CD14-positive monocyte (primary cell): Measurements from ENCODE around the gene MINK1. TPM values are rescaled to one million over a fixed set of nuclear protein-coding genes. Genes with fewer than 3 reads are reported as not detected.

Experiments
- DNase-seq, 3 donors: peaks; one replicate each; pipeline ENCODE4 v3.0.0-alpha.2; 2011 to 2022
- H2AFZ ChIP-seq: 2 replicates; pipeline ENCODE4 v1.6.0; 2012; ENCODE audit warnings: mild to moderate bottlenecking, low read depth, low read length, inconsistent platforms; ENCODE audit not compliant: insufficient read depth, poor library complexity, severe bottlenecking
- H3K27ac ChIP-seq, 2 donors: 1 replicate in 1 of 2; 2 replicates in 1 of 2; pipeline ENCODE4 v1.5.1; 2012 to 2013; ENCODE audit warnings: low read length in 2 of 2, control low read depth in 1 of 2, inconsistent platforms in 1 of 2, low read depth in 1 of 2, mild to moderate bottlenecking in 1 of 2
- H3K27me3 ChIP-seq, 2 donors: one replicate each; pipeline versions ENCODE4 v1.6.0 to v1.6.1; 2011 to 2013; ENCODE audit warnings: low read length in 2 of 2; ENCODE audit not compliant: control insufficient read depth in 2 of 2, insufficient read depth in 2 of 2
- H3K36me3 ChIP-seq, 2 donors: replicated peaks in 1 of 2; 1 replicate in 1 of 2; 2 replicates in 1 of 2; pipeline versions ENCODE4 v1.5.1 to v1.6.1; 2012 to 2013; ENCODE audit warnings: low read length in 2 of 2, control low read depth in 1 of 2, inconsistent platforms in 1 of 2, mild to moderate bottlenecking in 1 of 2; ENCODE audit not compliant: insufficient read depth in 2 of 2, control insufficient read depth in 1 of 2
- H3K4me1 ChIP-seq, 2 donors: 1 replicate in 1 of 2; 2 replicates in 1 of 2; pipeline versions ENCODE4 v1.5.1 to v1.6.1; 2012 to 2013; ENCODE audit warnings: low read length in 2 of 2, control low read depth in 1 of 2, inconsistent platforms in 1 of 2, mild to moderate bottlenecking in 1 of 2, moderate library complexity in 1 of 2; ENCODE audit not compliant: insufficient read depth in 2 of 2, control insufficient read depth in 1 of 2
- H3K4me2 ChIP-seq: replicated peaks from 2 replicates; pipeline ENCODE3; 2012; ENCODE audit warnings: low read length, moderate library complexity, mild to moderate bottlenecking; ENCODE audit not compliant: poor library complexity, severe bottlenecking; ENCODE audit errors: extremely low read depth
- H3K4me3 ChIP-seq, 3 experiments: fragments of 200-600 bp in 1 of 3; sonication (generic) in 1 of 3; replicated peaks in 1 of 3; 1 replicate in 2 of 3; 2 replicates in 1 of 3; pipeline ENCODE4 v1.5.1; 2011 to 2013; ENCODE audit warnings: low read length in 3 of 3, mild to moderate bottlenecking in 3 of 3, control low read depth in 2 of 3, low read depth in 2 of 3, inconsistent platforms in 1 of 3, moderate library complexity in 1 of 3
- H3K79me2 ChIP-seq: 2 replicates; pipeline ENCODE4 v1.6.0; 2012; ENCODE audit warnings: mild to moderate bottlenecking, control low read depth, inconsistent platforms, low read length, moderate library complexity; ENCODE audit not compliant: insufficient read depth
- H3K9ac ChIP-seq: 2 replicates; pipeline ENCODE4 v1.6.0; 2017; ENCODE audit warnings: low read length, mild to moderate bottlenecking; ENCODE audit not compliant: insufficient read depth, poor library complexity, severe bottlenecking
- H3K9me3 ChIP-seq, 2 donors: replicated peaks in 1 of 2; 1 replicate in 1 of 2; 2 replicates in 1 of 2; pipeline versions ENCODE4 v1.5.1 to v1.6.1; 2012 to 2013; ENCODE audit warnings: low read length in 2 of 2, control low read depth in 1 of 2; ENCODE audit not compliant: control insufficient read depth in 1 of 2, insufficient read depth in 1 of 2
- H4K20me1 ChIP-seq: 2 replicates; pipeline ENCODE4 v1.6.0; 2012; ENCODE audit warnings: mild to moderate bottlenecking, low read length, control low read depth, moderate library complexity; ENCODE audit not compliant: insufficient read depth
- H3K27ac Mint-ChIP-seq, 7 donors: one replicate each; pipeline ENCODE4 v1.8.0; 2020; ENCODE audit warnings: mild to moderate bottlenecking in 7 of 7, mixed read lengths in 7 of 7, moderate library complexity in 6 of 7, inconsistent platforms in 2 of 7
- H3K27me3 Mint-ChIP-seq, 3 donors: one replicate each; pipeline ENCODE4 v1.8.0; 2021 to 2022; ENCODE audit warnings: low read depth in 3 of 3, mild to moderate bottlenecking in 3 of 3, mixed read lengths in 3 of 3, moderate library complexity in 3 of 3, inconsistent platforms in 1 of 3
- H3K36me3 Mint-ChIP-seq, 2 donors: one replicate each; pipeline ENCODE4 v1.8.0; 2020; ENCODE audit warnings: mixed read lengths in 2 of 2, inconsistent platforms in 1 of 2, mild to moderate bottlenecking in 1 of 2
- H3K4me1 Mint-ChIP-seq: one replicate; pipeline ENCODE4 v1.8.0; 2020; ENCODE audit warnings: mild to moderate bottlenecking, mixed read lengths
- H3K4me3 Mint-ChIP-seq, 2 donors: one replicate each; pipeline ENCODE4 v1.8.0; 2020; ENCODE audit warnings: mild to moderate bottlenecking in 2 of 2, mixed read lengths in 2 of 2, moderate library complexity in 1 of 2
- H3K9me3 Mint-ChIP-seq, 7 donors: one replicate each; pipeline ENCODE4 v1.8.0; 2020 to 2022; ENCODE audit warnings: mixed read lengths in 7 of 7, mild to moderate bottlenecking in 6 of 7, moderate library complexity in 6 of 7, inconsistent platforms in 2 of 7
- CTCF ChIP-seq: fragments of 200-600 bp; IDR thresholded peaks from one replicate; pipeline ENCODE4 v1.8.0; 2022; ENCODE audit warnings: antibody characterized with exemption, mild to moderate bottlenecking
- WGBS: methylation state at CpG from one replicate; pipeline ENCODE4 v1.1.5; 2013; ENCODE audit warnings: missing lambda C conversion rate; ENCODE audit not compliant: insufficient coverage; 5-methylcytosine and 5-hydroxymethylcytosine counted together
- intact Hi-C, 2 donors: fragments of 100-400 bp; cut with micrococcal nuclease; formaldehyde crosslinking; loops; one replicate each; pipeline versions ENCODE4 v1.15.0 to v1.15.1; 2023
- polyA plus RNA-seq, 3 donors: library from polyadenylated mRNA; depleted of rRNA in 1 of 3; unstranded in 2 of 3; stranded (reverse) in 1 of 3; fragments of 300-500 nt in 2 of 3; fragments of >200 nt in 1 of 3; fragmentation: Illumina TruSeq in 2 of 3; gene quantifications; 1 replicate in 2 of 3; 2 replicates in 1 of 3; pipeline ENCODE4 v1.2.3, GENCODE V29; 2012 to 2021

The MINK1 gene
- polyA plus RNA-seq, 3 donors = 3.2 to 159 (median 7.2) TPM

GRCh38 chr17:4851084-4851483 lies 17.9 kb downstream of the MINK1 start:
- Histone ChIP-seq H3K27me3 (no peaks in the 10 kb centered on the region), H3K9me3 (no peaks in the 10 kb centered on the region), H3K27ac (peak overlapping the region; percentile 30 to 47), H3K79me2 (peaks cover 50% of the 10 kb centered on the region), H3K4me3 (peak overlapping the region in 1 of 3 experiments; percentile 13), H3K4me2 (no peak overlapping the region), H3K36me3 (peaks cover 7 to 11% of the 10 kb centered on the region in 2 donors), H4K20me1 (peaks cover 2% of the 10 kb centered on the region), H3K4me1 (peaks cover 37 to 40% of the 10 kb centered on the region in 2 donors), H2AFZ (no peak overlapping the region), H3K9ac (no peak overlapping the region)
- intact Hi-C loops = no loop called here
- peaks cover 52 to 57% of the 10 kb centered on the region in 2 donors for H3K36me3 Mint-ChIP-seq
- DNase-seq = no peak
- peaks cover 0 to 6% (median 2%) of the 10 kb centered on the region in 3 donors for H3K27me3 Mint-ChIP-seq
- peak overlapping the region; percentile 41 to 92 (median 81) for H3K27ac Mint-ChIP-seq
- no peaks in the 10 kb centered on the region for H3K9me3 Mint-ChIP-seq
- no peak for TF ChIP-seq CTCF
- peaks cover 55% of the 10 kb centered on the region for H3K4me1 Mint-ChIP-seq
- WGBS = 100% methylated on average over 1 of the region's 3 CpGs
- H3K4me3 Mint-ChIP-seq = peak overlapping the region in 1 of 2 donors; percentile 39

- peaks cover 16% of the 10 kb centered on the region for H4K20me1 ChIP-seq
- H3K4me1 Mint-ChIP-seq = peaks cover 50% of the 10 kb centered on the region
- no peak for DNase-seq
- intact Hi-C loops = no loop called here
- no peaks in the 10 kb centered on the region for H3K27me3 ChIP-seq
- H2AFZ ChIP-seq = no peak overlapping the region
- H3K4me2 ChIP-seq = no peak overlapping the region
- no peaks in the 10 kb centered on the region for H3K9me3 ChIP-seq
- peaks cover 53 to 60% of the 10 kb centered on the region in 2 donors for H3K36me3 Mint-ChIP-seq
- peak overlapping the region in 2 of 7 donors; percentile 13 to 55 for H3K27ac Mint-ChIP-seq
- H3K4me1 ChIP-seq = peaks cover 25 to 34% of the 10 kb centered on the region in 2 donors
- no peak overlapping the region for H3K4me3 Mint-ChIP-seq
- peaks cover 49% of the 10 kb centered on the region for H3K79me2 ChIP-seq
- no peaks in the 10 kb centered on the region for H3K9me3 Mint-ChIP-seq
- no peak overlapping the region for H3K27ac ChIP-seq
- peaks cover 2 to 6% (median 6%) of the 10 kb centered on the region in 3 donors for H3K27me3 Mint-ChIP-seq
- no peak for TF ChIP-seq CTCF
- no peak overlapping the region for H3K4me3 ChIP-seq
- H3K9ac ChIP-seq = no peak overlapping the region
- peaks cover 9 to 21% of the 10 kb centered on the region in 2 donors for H3K36me3 ChIP-seq
Measured at GRCh38 chr17:4852567-4853207, 19.5 kb downstream of the MINK1 start.
